Esophagus mucosa (tissue), 1 donor: ENCODE data around the gene DCP1B. TPM values are rescaled to one million over a fixed set of nuclear protein-coding genes. Genes with fewer than 3 reads are reported as not detected.

Experiments used
- ATAC-seq: fragments of 200-7000 bp; cut with Tn5 transposase; one replicate; pipeline ENCODE4 v1.9.1; 2020
- total RNA-seq: library from RNA; stranded (reverse); gene quantifications from one replicate; pipeline ENCODE4 v1.2.4, GENCODE V29; 2023
- donor health status: DM: yes; HTN: yes; CAD: no.

Gene DCP1B
- total RNA-seq, 1 donor from 2014 or later = 5.2 TPM

DNA sequence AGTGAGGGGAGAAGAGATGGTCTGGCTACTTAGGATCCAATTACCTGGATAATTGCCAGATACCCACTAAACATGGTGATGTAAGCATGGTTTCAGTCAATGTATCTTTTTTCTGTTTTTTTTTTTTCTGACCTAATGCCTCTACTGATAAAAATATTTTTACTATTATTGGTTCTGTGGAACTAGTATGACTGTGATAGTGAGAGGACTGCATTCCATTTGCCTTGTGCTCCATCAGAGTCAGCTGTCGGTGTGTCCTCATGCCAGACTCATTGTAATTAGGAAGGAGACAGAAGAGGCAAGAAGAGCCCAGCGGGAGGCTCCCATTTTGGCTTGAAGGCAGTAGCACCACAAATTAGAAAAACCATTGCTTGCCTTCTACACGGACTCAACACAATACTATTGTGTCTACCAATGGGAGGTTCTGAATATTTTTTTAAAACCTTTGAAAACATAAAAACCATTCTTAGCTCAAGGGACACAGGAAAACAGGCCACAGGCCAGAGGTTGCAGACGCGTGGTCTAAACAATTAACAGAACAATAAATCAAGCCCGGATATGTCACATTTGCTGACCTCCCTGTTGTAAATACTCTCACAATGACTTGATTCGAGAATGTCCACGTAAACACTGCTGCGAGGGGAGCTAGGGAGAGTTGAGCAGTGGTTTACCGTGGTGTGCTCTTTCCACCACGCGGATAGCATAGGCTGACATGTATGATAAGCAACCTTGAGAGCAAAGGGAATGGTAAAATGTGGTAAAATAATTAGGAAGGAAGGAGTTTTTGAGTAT, 13.5 kb upstream of the DCP1B start:
- ATAC-seq = no peak

DNA sequence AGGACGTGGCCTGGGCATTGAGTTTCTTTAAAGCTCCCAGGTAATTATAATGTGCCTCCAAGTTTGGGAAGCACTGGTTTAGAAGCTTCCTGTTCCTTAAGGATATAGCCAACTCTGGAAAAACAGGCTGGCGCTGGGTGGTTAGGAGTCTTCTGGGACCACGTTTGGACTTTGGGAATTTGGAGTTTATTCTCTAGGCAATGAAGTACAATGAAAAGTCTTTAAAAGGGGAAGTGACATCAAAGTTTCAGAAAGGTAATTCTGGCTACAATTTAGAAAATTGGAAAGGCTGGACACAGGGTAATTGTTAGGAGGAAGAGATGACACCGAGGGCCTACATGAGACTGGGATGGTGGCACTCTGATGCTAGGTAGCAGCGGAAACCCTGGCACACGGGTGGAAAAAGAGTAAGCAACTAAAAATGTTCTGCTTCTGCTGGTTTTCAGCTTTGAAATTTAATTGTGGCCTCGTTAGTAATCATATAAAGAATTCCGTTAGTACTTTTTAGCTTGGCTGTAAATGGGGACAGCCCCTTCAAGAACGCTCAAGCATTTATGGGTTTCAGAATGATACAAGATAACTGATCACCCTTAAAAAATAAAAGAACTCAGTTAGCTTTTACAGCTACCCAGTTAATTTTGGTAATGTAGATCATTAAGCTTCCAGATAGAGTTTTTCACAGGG, 12.7 kb upstream of the DCP1B start:
- no peak for ATAC-seq

DNA sequence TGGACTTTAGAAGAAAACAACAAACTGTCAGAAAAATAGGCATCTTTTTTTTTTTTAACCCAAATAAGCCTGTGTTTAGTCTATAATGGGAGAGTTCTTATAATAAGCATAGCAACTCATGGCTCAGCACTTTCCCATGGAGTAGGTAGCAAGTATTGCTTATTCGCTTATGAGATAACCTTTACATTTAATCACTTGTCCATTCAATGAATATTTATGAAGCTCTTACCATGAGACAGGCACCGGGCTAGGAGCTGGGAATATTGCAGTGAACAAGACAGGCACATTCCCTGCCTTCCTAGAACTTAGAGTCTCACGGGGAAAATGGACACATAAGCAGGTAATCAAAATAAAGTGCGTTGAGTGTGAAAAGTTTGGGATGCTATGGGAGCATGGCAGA, 10.0 kb upstream of the DCP1B start:
- ATAC-seq = no peak

DNA sequence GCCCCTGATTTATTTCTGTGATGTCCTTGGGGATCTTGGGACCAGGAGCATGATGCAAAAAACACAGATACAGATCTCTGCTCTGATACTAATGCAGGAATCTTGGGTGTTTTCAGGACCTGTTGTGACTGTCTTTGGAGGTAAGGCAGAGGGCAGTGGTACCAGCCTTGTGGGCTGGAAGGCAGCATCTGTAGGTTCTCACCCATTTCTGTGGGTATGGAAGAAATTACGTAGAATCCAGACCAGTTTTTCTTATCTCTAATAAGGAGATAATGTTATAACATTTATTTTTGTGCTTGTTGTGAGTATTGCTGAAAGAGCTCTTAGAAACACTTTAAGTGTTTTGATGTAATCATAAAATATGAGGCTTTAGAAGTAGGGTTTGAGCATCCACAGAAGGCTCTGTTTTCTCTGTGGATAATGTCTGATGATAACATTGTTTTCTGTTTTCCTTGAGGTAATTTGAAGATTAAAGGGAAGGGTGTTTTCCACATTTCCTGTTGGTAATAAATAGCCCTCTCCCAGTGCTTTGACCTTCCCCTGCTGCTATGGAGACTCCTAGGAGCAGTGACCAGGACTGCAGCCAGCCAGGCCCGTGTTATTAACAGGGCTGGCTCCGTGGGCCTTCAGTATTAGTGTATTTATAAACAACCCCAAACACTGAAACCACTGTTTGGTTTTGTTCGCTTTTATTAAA, 9.4 kb upstream of the DCP1B start:
- no peak for ATAC-seq

DNA sequence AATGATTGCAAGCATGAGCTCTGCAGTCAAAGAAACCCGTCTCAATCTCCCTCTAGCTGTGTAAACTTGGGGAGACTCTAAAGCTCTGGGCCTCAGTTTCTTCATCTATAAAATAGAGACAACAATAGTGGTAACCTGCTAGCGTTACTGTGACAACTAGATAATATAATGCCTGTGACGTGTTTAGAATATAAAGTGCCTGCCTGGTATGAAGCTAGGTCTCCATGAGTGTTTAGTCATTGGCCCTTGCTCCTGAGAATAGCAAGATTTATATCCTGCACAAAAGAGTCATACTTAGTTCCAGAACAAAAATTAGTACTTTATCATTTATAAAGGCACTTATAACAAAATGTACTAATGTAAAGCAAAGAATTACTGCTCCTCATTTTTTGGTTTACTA, 8.8 kb upstream of the DCP1B start:
- no peak for ATAC-seq

DNA sequence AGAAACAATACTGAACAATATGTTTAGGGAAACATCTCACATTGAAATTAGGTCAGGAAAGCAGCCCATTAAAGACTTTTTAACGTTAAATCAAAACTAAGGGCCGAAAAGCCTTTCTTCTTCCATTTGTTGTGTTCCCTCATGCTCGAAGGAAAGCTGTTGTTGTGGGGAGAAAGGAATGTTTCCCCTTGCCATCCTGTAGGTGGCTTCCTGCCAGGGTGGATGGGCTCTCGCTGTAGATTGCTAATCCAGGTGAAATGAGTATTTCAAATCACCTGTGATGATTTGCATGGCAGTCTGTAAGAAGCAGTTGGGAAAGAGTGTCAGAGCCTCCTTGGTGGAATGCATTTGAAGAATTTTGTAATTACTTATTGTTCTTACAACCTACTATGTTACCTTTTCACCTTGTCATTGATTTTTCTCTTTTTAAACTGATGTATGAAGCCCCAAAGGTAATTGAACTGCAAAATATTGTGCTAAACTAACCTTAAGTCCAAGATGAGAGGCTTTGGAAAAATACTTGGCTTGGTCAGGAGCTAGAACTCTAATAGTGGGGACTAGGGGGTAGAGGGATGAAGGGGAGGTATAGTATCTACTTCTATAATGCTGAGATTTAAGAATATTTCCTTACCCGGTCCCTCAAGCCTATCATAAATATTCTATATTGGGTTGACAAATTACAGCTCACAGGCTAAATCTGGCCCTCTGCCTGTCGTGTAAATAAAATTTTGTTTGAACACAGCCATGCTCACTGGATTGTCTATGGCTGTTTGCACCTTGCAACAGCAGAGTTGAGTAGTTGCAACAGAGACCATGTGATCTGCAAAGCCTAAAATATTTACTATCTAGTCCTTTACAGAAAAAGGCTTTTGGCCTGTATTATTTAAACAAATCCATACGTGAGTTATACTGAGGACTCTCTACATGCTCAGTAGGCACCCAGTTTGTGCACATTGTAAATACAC, 7.7 kb upstream of the DCP1B start:
- no peak for ATAC-seq

DNA sequence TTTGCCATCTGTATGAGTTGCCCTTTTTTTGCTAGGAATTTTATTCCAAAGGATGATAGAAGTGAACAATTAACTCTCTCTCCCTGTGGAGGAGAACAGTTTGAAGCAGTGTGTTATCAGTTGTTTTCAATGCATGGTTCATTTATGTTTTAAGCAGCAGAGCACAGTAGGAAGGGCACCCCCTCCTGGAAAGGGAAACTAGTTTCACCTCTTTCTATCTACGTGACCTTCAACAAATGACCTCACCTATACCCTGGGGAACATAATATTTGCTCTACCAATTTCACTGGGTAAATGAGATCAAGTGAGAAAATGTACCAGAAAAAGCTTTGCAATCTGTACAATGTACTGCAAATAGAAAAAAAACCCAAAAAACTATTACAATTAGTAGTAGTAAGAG, 5.4 kb upstream of the DCP1B start:
- ATAC-seq = no peak

GRCh38 chr12:2008677-2009076, 4.4 kb upstream of the DCP1B start:
- ATAC-seq = no peak

- ATAC-seq = peak; percentile 18
These were observed 563 bp downstream of the DCP1B start for GRCh38 chr12:2003676-2004112.

DNA sequence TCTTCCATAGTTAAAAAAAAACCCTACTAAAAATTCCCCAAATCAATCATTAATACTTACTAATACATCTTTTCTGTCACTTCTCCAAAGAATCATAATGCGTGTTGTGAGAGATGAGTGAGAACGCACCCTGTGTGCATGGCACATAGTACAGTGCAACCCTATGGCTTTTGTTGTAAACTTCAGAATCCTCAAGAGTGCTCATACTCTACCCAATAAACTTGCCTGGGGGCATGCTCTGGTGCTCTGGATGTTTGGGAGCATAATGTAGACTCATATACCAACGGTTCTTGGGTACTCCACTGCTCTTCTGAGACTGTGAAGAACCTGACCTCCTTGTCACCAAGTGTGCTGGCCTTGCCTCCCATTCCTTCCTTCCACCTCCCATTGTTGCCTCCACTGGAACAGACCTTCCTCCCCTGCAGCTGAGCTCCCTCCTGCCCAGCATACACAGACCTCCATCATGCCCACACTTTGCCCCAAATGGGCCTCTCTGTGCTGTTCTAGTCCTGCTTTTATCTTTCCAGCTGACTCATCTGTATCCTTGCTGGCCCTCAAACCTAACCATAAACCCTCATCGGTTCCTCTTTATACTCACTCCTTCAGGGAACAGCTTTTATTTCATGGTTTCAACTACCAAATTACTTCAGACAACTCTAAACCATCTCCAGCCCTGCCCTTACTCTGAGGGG, 8.9 kb downstream of the DCP1B start:
- ATAC-seq = peak; percentile 12

GRCh38 chr12:1994429-1995143, 9.7 kb downstream of the DCP1B start:
- no peak for ATAC-seq

GRCh38 chr12:1993871-1994371, 10.3 kb downstream of the DCP1B start:
- ATAC-seq = peak; percentile 8

DNA sequence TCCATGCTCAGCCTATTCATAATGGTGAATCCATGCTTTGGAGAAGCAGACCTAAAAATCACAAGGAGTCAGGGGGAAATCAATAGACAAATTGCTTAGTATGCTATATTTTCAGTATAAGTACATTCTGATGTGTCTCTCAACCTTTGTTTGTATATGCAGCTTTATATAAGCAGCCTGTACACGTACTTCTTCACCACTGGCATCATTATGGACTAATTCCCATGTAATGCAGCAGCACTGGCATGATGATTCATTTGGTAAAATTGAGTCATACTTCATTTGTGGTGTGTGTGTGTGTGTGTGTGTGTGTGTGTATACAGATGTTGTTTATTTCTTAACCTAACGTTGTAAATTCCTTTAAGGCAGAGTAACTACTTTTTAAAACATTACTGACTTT, 10.9 kb downstream of the DCP1B start:
- ATAC-seq = peak; percentile 95

GRCh38 chr12:1992732-1993131, 11.5 kb downstream of the DCP1B start:
- ATAC-seq = no peak

DNA sequence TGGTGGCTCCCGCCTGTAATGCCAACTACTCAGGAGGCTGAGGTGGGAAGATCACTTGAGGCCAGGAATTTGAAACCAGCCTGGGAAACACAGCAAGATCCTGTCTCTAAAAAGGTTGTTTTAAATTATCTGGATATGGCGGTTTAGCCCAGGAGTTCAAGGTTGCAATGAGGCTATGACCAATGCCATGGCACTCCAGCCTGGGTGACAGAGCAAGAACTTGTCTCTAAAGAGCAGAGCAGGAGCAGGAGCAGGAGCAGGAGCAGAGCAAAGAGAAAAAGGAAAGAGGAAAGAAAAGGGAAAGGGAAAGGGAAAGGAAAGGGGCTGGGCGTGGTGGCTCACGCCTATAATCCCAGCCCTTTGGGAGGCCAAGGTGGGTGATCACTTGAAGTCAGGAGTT, 15.1 kb downstream of the DCP1B start:
- ATAC-seq = no peak

GRCh38 chr12:1984759-1985158, 19.5 kb downstream of the DCP1B start:
- ATAC-seq = no peak

DNA sequence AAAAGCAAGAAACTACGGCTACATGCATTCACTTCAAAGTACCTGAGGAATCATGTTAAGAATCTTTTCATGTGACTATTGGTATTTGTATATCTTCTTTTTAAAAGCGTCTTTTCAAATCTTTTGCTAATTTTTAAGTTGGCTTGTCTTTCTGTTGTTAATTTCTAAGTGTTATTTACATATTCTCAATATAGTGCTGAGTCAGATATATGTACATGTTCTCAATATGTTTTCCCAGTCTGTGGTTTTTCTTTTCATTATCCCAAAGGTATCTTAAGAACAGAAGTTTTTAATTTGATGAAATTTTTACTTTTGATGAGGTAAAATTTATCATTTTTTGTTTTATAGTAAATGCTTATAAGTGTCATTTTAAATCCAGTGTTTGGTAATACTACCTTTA, 24.0 kb downstream of the DCP1B start:
- no peak for ATAC-seq

DNA sequence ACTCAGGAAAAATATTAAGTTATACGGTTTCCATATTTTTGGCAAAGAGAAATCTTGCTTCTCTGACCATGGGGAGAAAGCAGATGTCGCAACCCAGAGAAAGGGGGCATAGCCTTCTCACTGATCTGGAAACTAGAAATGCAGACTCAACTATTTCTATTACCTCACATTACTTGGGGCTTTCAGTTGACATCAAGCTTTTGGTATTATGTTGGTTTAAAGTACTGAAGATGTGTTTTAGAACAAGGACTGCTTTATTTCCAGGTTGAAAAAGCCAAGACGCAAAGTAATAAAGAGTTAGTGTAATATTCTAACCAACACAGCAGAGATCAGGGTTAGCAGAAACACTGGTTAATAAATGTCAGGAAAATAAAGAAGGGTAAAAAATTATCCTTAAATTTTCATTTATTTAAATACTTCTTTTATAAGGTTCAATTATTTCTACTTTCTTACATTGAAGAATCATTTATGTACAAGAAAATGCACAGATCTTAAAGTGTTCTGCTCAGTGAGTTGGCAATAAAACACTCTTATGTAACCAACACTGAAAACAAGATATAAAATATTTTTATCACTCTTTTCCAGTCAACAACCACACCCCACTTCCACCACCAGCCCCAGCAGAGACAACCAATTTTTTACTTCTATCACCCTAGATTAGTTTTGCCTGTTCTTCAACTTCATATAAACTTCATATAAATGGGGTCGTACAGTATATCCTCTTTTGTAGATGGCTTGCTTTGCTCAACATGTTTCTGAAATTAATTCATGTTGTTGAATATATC, 26.0 kb downstream of the DCP1B start:
- ATAC-seq = no peak

GRCh38 chr12:1977588-1977987, 26.7 kb downstream of the DCP1B start:
- no peak for ATAC-seq

DNA sequence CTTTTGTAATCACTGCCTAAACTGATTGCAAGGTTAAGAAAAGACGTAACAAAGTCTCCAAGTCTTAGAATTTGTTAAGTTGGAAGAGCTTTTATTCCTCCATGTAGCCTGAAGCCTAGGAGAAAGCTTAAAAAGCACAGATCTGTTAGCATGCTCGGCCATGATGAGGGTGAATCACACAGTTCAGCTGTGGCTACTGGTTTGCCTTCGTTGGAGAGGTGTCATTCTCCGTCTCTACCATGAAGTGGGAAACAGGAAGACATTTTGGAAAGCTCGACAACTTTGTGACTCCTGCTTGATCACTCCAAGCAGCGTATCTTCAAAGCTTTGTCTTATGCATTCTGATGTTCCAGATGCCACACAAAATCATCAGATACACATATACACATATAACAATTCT, 27.1 kb downstream of the DCP1B start:
- no peak for ATAC-seq
